KOPT-K1 (cell line): ENCODE data around the gene DHFR.

Experiments used
- H3K27ac ChIP-seq: fragments of 200-600 bp; sonication (generic); 2 replicates; pipeline ENCODE4 v1.5.1; 2016; ENCODE audit warnings: antibody characterized with exemption, mild to moderate bottlenecking, low read depth, low read length; ENCODE audit not compliant: poor library complexity, severe bottlenecking
- H3K36me3 ChIP-seq: fragments of 200-600 bp; sonication (generic); 2 replicates; pipeline ENCODE4 v1.5.1; 2017; ENCODE audit warnings: antibody characterized with exemption, mild to moderate bottlenecking, low read length, moderate library complexity; ENCODE audit not compliant: insufficient read depth
- H3K9me3 ChIP-seq: fragments of 200-600 bp; sonication (generic); 2 replicates; pipeline ENCODE4 v1.5.1; 2017; ENCODE audit warnings: antibody characterized with exemption, low read length, mild to moderate bottlenecking; ENCODE audit not compliant: insufficient read depth, poor library complexity, severe bottlenecking

The DHFR gene

DNA sequence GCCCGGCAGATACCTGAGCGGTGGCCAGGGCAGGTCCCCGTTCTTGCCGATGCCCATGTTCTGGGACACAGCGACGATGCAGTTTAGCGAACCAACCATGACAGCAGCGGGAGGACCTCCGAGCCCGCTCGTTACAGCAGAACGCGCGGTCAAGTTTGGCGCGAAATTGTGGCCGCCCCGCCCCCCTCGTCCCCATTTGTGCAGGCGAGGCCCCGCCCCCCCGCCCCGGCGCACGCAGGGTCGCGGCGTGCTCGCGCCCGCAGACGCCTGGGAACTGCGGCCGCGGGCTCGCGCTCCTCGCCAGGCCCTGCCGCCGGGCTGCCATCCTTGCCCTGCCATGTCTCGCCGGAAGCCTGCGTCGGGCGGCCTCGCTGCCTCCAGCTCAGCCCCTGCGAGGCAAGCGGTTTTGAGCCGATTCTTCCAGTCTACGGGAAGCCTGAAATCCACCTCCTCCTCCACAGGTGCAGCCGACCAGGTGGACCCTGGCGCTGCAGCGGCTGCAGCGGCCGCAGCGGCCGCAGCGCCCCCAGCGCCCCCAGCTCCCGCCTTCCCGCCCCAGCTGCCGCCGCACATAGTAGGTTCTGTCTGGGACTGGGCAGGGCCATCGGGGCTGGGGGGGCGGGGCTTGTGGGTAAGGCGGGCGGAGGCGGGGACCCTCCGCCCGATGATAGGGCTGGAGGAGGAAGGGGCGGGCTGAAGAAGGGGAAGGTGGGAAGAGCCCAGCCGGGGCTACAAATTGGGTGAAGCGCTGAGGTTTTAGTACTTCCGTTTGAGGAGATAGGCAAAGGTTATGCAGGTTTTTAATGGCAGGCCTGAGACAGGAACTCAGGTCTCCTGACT lies at the start of gene DHFR, which contains the start of gene MSH3:
Gene DHFR (minus strand): TSS at position 593 of the 840 bp plus-strand sequence. CDS start 494 bp downstream, at position 99.
Gene MSH3 (plus strand): TSS at position 262 of the 840 bp plus-strand sequence. CDS start 76 bp downstream, at position 338.
- peaks cover 27% of the 10 kb centered on the region for H3K36me3 ChIP-seq
- peak within 1 kb of the TSS; percentile 97 for H3K27ac ChIP-seq
- no peaks in the 10 kb centered on the region for H3K9me3 ChIP-seq

DNA sequence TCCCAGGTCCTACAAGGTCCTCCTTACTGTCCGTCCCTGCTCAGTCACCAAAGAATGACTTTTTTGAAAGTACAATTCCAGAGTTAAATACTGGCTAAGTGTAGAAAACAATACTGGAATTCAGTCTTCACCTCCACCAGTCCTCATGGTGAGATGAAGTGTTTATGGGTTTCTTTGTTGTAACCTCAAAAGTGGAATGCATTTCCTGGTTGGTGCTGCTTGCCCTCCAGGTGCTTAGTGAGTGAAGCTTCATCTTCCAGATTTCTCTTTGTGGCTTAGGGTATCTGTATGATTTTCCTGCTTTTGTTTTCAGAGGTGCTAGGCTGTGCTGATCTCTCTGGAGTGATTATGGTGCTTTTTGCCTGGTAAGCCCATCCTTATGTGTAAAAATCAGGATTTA lies 49.4 kb upstream of the DHFR start:
- H3K9me3 ChIP-seq = no peaks in the 10 kb centered on the region
- H3K36me3 ChIP-seq = peaks cover 49% of the 10 kb centered on the region
- H3K27ac ChIP-seq = no peak overlapping the region

DNA sequence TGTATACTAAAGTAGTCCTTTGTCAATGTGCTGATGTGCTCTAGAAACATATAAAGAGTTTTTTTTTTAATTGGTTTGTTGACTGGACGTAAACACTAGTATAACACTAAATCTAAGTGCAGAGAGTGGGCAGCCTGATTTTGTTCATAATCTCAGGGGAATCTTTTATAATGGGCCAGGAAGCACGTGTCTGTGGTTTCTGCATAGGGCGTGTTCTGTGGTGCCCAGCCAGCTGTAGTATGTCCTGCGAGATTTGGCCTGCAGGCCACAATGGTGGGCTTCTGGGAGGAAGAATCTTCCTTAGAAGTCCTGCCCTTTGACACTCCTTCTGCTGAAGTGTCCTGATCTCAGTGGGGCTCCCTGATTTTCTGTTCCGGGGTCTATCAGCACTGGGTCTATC lies 49.0 kb upstream of the DHFR start:
- Histone ChIP-seq H3K27ac (no peak overlapping the region), H3K9me3 (no peaks in the 10 kb centered on the region), H3K36me3 (peaks cover 45% of the 10 kb centered on the region)

DNA sequence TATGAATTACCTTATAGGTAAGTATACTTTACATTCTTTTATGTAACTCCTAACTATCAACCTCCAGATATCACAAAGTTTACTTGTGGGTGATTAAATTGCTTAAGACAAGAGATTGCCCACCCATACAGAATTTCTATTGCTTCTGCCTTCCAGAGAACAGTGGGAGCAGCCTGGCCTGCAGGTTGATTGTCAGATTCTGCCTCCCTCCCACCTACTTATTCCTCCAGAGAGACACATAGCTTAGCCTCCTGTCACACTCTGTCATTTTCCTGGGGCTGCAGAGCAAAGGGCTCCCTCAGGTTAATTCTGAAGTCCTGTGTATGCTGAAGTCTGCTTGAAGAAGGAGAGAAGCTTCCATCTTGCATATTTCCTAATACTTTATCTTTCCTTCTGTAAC lies 48.5 kb upstream of the DHFR start:
- Histone ChIP-seq H3K27ac (no peak overlapping the region), H3K36me3 (peaks cover 43% of the 10 kb centered on the region), H3K9me3 (no peaks in the 10 kb centered on the region)

DNA sequence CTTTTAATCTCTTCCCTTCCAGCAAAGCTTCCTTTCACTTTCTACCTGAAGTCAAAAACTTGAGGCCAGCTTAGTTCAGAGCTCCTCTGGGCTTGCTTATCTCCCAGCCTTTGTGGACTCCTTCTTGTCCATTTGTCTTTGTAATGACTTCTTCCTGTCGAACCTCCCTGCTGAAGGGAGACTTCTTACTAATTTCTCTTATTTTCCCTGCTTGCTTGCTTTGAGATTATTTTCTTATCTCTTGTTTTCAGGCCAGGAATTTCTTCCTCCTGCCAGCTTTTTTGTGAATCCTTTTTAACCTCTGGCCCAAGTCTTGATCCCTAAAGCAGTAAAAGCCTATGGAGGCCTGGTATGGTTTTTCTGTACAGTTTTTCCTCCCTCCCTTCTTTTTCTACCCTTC lies 46.8 kb upstream of the DHFR start:
- no peak overlapping the region for H3K27ac ChIP-seq
- peaks cover 37% of the 10 kb centered on the region for H3K36me3 ChIP-seq
- no peaks in the 10 kb centered on the region for H3K9me3 ChIP-seq

DNA sequence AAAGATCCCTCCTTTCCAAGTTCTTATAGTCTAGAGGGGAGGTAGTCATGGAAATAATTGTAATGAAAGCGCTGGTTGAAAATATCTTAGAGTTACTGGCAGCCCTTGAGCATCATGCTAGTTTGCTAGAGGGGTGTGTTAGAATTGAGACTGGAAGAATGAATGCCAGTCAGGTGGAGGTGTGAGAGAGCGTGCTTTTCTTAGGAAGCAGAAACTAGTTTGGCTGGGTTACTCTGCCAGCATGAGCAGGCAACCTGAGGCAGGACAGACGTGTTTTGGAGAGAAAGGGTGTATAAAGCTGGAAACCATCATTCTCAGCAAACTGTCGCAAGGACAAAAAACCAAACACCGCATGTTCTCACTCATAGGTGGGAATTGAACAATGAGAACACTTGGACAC lies 43.6 kb upstream of the DHFR start:
- H3K9me3 ChIP-seq = no peaks in the 10 kb centered on the region
- no peak overlapping the region for H3K27ac ChIP-seq
- peaks cover 38% of the 10 kb centered on the region for H3K36me3 ChIP-seq

DNA sequence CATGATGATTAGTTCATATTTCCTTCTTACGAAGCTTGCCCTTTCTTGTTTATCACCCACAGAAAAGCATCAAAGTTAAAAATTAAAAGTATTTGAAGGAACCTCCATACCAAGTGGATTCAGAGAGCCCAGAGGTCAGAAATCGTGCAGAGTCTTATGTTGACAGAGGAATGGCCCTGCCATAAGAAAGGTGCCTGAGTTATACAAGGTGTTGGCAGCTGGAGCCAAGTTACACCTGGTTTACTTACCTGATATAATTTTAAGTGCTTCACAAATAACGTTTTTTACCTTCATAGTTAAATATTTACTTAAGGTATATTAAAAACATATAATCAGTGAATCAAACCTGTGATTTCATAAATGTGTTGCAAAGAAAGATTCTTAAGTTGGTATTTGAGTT lies 42.3 kb upstream of the DHFR start:
- no peak overlapping the region for H3K27ac ChIP-seq
- H3K9me3 ChIP-seq = no peaks in the 10 kb centered on the region
- peaks cover 28% of the 10 kb centered on the region for H3K36me3 ChIP-seq

DNA sequence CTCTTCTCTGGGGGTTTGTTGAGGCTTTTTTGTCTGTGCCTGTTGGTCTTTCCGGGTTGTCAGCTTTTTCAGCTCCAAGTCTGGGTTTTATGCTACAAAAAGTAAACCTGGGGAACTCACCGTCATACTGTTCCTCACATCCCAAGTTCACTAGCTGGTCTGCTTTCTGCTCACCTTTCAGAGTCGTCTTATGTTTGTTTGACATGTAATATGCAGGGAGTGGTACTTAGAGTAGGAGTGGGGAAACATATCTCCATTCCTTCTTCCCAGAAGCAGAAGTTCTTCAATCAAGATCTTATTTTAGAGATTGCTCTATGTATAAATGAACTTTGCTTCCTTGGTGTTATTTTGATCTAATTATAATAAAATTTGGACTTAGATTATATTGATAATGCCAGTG lies 41.7 kb upstream of the DHFR start:
- Histone ChIP-seq H3K27ac (no peak overlapping the region), H3K9me3 (no peaks in the 10 kb centered on the region), H3K36me3 (peaks cover 26% of the 10 kb centered on the region)

DNA sequence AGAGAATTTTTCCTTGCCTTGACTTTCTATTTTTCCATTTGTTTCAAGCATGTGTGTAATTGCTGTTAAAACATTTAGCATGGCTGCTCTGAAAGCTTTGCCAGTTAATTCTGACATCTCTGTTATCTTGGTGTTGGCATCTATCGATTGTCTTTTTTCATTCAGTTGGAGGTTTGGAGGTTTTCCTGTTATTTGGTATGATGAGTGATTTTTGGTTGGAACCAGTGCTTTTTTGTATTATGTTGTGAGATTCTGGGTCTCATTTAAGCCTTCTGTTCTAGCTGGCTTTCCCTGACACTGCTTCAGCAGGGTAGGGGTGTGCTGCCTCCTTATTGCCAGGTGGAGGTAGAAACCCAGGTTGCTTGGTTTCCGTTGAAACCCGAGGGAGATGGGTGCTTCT lies 40.9 kb upstream of the DHFR start:
- Histone ChIP-seq H3K27ac (no peak overlapping the region), H3K9me3 (no peaks in the 10 kb centered on the region), H3K36me3 (peaks cover 22% of the 10 kb centered on the region)

DNA sequence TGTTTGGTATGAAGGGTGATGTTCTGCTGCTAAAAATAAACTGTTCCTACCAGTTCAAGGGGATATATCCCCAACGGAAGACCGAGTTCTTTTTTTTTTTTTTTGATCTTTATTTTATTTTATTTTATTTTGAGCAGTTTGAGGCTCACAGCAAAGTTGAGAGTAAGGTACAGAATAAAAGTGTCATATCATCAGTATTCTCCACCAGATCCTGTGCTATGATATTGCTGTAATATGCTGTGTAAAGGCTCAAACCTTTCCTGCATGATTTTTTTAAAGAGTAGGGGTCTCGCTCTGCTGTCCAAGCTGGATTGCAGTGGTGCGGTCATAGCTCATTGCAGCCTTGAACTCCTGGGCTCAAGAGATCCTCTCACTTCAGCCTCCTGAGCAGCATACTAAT lies 34.8 kb upstream of the DHFR start:
- Histone ChIP-seq H3K9me3 (no peaks in the 10 kb centered on the region), H3K36me3 (peaks cover 21% of the 10 kb centered on the region; the same call in 1 of the 2 replicates), H3K27ac (no peak overlapping the region)

DNA sequence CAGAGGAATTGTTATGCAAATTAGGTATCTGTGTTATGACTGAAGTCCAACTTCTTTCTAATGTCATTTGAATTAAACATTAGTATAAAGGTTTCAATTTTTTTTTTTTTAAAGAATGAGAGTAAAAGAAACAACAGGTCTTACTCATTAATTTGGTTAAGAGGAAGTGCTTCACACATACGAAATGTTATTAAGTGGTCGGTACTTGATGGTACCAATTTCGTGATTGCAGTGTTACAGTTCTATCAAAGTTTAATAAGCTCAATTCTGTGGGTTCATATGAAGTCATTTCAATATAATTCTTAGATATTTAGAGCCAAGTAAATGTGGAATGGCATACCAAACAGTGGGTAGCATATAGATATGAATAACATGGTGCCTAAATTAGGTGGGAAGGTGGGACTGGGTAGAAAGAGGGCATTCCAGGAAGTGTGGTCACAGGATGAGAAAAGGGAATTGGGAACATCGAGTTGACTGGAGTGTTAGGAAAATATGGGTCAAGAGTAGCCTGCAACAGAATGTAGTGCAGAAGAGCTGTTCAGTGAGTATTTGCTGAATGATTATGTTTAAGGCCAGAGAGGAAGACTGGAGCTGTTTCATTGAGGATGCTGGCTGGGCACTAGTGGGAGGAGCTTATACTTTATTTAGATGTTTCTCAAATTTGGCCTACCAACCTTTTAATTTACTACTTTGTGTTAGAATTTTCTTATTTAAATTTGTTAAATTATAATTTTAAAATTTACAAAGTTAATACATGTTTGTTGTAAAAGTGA lies 34.1 kb upstream of the DHFR start:
- H3K27ac ChIP-seq = no peak overlapping the region
- peaks cover 27% of the 10 kb centered on the region for H3K36me3 ChIP-seq
- H3K9me3 ChIP-seq = no peaks in the 10 kb centered on the region

DNA sequence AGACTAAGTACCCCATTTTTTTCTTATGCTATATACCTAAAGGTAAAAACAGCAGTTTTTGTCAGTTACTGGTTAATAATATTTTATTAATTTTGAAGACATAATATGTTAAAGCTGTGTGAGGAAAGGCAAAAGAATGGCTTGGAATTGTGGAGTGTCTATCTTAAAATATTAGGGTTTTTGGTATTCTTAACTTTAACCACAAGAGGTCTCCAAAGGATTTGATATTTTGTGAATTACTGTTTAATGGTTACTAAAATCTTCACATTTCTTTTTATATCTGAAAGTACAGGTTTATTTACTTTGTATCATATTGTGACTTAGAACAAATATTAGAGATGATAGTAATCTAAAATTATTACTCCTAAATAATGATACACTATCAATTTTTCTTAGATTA lies 32.0 kb upstream of the DHFR start:
- Histone ChIP-seq H3K36me3 (peaks cover 44% of the 10 kb centered on the region), H3K9me3 (no peaks in the 10 kb centered on the region)

DNA sequence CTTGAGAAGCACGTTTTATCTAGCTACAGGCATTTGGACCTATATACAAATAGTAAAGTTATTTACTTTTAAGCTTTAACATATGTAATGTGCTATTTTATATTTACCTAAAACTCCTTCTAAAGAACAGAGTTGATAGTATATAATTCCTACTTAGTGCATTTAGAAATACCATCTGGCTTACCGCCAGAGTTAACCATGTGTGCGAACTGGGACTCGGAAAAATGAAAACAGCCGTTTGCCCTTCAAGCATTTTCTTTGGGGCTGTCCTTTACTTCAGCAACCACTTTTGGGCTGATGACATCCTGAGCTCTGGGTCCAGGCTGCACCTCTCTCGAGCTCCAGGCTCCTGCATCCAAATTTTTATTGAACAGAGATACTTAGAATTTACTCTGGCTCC lies 21.9 kb upstream of the DHFR start:
- peaks cover 94% of the 10 kb centered on the region for H3K36me3 ChIP-seq
- no peaks in the 10 kb centered on the region for H3K9me3 ChIP-seq
- H3K27ac ChIP-seq = no peak overlapping the region

More for the DNA sequence above, 32.0 kb upstream of the DHFR start:
- H3K27ac ChIP-seq = no peak overlapping the region

DNA sequence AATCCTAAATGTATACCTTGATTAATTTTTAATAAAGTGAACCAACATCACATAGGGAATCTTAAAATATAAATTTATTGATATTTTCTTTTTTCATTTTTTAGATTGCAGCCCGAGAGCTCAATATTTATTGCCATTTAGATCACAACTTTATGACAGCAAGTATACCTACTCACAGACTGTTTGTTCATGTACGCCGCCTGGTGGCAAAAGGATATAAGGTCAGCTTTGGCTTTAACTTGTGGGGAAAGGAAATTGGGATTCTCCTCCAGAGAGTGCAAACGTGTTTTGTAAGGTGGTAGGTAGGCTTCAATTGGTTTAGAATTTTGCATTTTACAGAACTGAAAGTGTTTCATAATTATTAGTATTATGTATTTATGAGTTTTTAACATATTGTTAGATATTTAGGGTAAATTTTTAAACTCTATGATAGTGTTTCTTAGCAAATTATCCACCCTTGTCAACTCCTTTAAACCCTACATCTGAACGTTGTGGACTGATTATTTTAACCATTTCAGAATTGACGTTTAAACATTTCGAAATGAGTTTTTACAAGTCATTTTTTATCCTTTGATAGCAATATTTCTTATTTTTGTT lies 17.5 kb upstream of the DHFR start:
- Histone ChIP-seq H3K9me3 (no peaks in the 10 kb centered on the region), H3K36me3 (peaks cover 89% of the 10 kb centered on the region), H3K27ac (no peak overlapping the region)
